Mesodermal cell (in vitro differentiated cells): ENCODE data around the gene RNF223.

Experiments used
- H3K27ac ChIP-seq: 2 replicates; pipeline ENCODE4 v1.7.0; 2013; ENCODE audit warnings: mild to moderate bottlenecking, low read depth, low read length, moderate library complexity; ENCODE audit not compliant: severe bottlenecking
- H3K36me3 ChIP-seq: 2 replicates; pipeline ENCODE4 v1.7.1; 2013; ENCODE audit warnings: mild to moderate bottlenecking, low read length, moderate library complexity; ENCODE audit not compliant: control insufficient read depth, insufficient read depth
- H3K4me1 ChIP-seq: one replicate; pipeline ENCODE4 v1.7.1; 2013; ENCODE audit warnings: mild to moderate bottlenecking, low read length; ENCODE audit not compliant: insufficient read depth, control insufficient read depth, poor library complexity, severe bottlenecking
- H3K4me3 ChIP-seq: 2 replicates; pipeline ENCODE4 v1.7.0; 2013; ENCODE audit warnings: low read length, control low read depth, mild to moderate bottlenecking; ENCODE audit not compliant: insufficient read depth, poor library complexity, severe bottlenecking; ENCODE audit errors: extremely low read depth
- H3K9me3 ChIP-seq: 2 replicates; pipeline ENCODE4 v1.7.1; 2013; ENCODE audit warnings: mild to moderate bottlenecking, low read length, moderate library complexity; ENCODE audit not compliant: control insufficient read depth
- WGBS, 2 experiments: methylation state at CpG; one replicate each; pipeline ENCODE4 v1.1.5; 2013; ENCODE audit warnings: missing lambda C conversion rate in 2 of 2; ENCODE audit not compliant: insufficient coverage in 2 of 2; 5-methylcytosine and 5-hydroxymethylcytosine counted together

Gene RNF223

GRCh38 chr1:1054971-1055370, 19.1 kb downstream of the RNF223 start:
- 89 to 91% methylated on average over 18 to 23 of the region's 23 CpGs for WGBS, 2 experiments
- H3K36me3 ChIP-seq = peaks cover 29% of the 10 kb centered on the region
- H3K27ac ChIP-seq = no peak overlapping the region
- H3K4me3 ChIP-seq = no peak overlapping the region
- H3K4me1 ChIP-seq = peaks cover 7% of the 10 kb centered on the region
- no peaks in the 10 kb centered on the region for H3K9me3 ChIP-seq

DNA sequence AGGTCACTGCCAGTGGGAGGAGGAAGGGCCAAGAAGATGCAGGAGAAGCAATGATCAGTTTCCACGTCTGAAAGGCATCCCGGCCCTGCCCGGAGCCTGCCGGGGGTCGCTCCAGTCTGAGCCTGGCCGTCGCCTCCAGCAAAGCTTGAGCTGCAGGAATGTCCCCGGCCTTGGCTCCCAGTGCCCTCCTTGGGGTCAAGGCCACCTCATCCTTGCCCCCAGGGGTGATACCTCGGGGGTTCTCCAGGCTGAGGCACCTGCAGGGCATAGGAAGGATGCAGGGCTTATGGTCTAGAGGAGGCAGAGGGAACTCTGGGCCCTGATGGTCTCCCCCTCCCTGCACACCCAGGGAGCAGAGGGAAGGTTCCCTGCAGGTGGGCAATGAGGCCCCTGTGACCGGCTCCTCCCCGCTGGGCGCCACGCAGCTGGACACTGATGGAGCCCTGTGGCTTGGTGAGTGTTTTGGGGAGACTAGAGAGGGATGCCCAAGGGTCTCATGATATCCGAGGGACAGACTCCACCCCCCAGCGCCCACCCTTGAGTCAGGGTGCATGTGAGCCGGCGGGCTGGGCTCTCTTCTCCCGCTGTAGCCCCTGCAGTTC, 19.9 kb downstream of the RNF223 start:
- H3K36me3 ChIP-seq = peaks cover 29% of the 10 kb centered on the region
- H3K9me3 ChIP-seq = no peaks in the 10 kb centered on the region
- WGBS, 2 experiments = 93 to 94% methylated on average over 14 of the region's 18 CpGs
- no peak overlapping the region for H3K4me3 ChIP-seq
- H3K27ac ChIP-seq = no peak overlapping the region
- H3K4me1 ChIP-seq = peaks cover 6% of the 10 kb centered on the region

DNA sequence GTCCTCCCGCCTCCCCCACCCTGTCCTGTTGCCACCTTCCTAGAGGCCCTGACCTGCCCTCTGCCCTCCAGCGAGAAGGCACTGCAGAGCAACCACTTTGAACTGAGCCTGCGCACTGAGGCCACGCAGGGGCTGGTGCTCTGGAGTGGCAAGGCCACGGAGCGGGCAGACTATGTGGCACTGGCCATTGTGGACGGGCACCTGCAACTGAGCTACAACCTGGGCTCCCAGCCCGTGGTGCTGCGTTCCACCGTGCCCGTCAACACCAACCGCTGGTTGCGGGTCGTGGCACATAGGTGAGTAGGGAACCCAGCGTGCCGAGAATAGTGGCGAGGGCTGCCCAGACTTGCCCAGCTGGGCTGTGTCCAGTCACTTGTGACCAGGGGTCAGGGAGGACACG, 20.4 kb downstream of the RNF223 start:
- no peaks in the 10 kb centered on the region for H3K9me3 ChIP-seq
- no peak overlapping the region for H3K27ac ChIP-seq
- peaks cover 6% of the 10 kb centered on the region for H3K4me1 ChIP-seq
- H3K4me3 ChIP-seq = no peak overlapping the region
- H3K36me3 ChIP-seq = peaks cover 29% of the 10 kb centered on the region
- WGBS, 2 experiments = 98% methylated on average over 17 to 18 of the region's 18 CpGs

DNA sequence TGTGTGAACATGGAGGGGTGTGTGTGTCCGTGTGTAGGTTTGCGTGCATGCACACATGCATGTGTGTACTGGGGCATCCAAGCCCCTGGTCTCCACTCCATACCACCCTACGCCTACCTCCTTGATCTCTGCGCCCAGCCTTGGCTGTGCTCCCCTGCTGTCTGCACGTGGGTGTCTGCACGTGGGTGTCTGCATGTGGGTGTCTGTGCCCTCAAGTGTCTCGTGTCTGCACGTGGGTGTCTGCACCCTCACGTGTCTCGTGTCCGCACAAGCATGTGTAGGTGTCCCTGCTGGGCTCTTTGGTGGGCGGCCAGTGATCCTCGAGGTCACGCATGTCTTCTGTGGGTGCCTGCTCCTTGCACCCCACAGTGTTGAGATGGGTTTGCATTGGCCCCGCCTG, 21.1 kb downstream of the RNF223 start:
- Histone ChIP-seq H3K4me1 (no peaks in the 10 kb centered on the region), H3K36me3 (peaks cover 29% of the 10 kb centered on the region), H3K27ac (no peak overlapping the region), H3K9me3 (no peaks in the 10 kb centered on the region), H3K4me3 (no peak overlapping the region)
- WGBS, 2 experiments = 96 to 98% methylated on average over 13 to 15 of the region's 15 CpGs

GRCh38 chr1:1052003-1052840, 21.9 kb downstream of the RNF223 start:
- Histone ChIP-seq H3K4me3 (no peak overlapping the region), H3K4me1 (no peaks in the 10 kb centered on the region), H3K27ac (no peak overlapping the region), H3K9me3 (no peaks in the 10 kb centered on the region), H3K36me3 (peaks cover 34% of the 10 kb centered on the region)
- 95 to 96% methylated on average over 24 to 29 of the region's 29 CpGs for WGBS, 2 experiments

DNA sequence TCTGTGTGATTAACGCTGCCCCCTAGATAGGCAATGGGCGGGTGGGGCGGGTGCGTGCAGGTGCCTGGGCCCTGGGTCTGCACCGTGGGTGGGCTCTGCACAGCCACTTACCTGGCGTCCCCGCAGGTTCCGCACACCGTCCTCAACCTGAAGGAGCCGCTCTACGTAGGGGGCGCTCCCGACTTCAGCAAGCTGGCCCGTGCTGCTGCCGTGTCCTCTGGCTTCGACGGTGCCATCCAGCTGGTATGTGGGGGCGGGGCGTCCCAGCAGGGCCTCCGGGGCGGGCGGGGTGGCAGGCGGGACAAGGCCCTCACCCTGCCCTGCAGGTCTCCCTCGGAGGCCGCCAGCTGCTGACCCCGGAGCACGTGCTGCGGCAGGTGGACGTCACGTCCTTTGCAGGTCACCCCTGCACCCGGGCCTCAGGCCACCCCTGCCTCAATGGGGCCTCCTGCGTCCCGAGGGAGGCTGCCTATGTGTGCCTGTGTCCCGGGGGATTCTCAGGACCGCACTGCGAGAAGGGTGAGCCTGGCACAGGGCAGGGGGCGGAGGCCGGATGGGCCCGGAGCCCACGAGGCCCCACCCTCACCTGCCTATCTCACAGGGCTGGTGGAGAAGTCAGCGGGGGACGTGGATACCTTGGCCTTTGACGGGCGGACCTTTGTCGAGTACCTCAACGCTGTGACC, 22.8 kb downstream of the RNF223 start:
- 94 to 95% methylated on average over 37 to 44 of the region's 46 CpGs for WGBS, 2 experiments
- no peak overlapping the region for H3K4me3 ChIP-seq
- no peaks in the 10 kb centered on the region for H3K4me1 ChIP-seq
- H3K9me3 ChIP-seq = no peaks in the 10 kb centered on the region
- peaks cover 43% of the 10 kb centered on the region for H3K36me3 ChIP-seq
- no peak overlapping the region for H3K27ac ChIP-seq

- no peak overlapping the region for H3K4me3 ChIP-seq
- H3K36me3 ChIP-seq = peaks cover 50% of the 10 kb centered on the region
- H3K4me1 ChIP-seq = no peaks in the 10 kb centered on the region
- 98% methylated on average over 28 to 32 of the region's 32 CpGs for WGBS, 2 experiments
- no peaks in the 10 kb centered on the region for H3K9me3 ChIP-seq
- H3K27ac ChIP-seq = no peak overlapping the region
Observed at GRCh38 chr1:1050577-1051052, 23.5 kb downstream of the RNF223 start.

DNA sequence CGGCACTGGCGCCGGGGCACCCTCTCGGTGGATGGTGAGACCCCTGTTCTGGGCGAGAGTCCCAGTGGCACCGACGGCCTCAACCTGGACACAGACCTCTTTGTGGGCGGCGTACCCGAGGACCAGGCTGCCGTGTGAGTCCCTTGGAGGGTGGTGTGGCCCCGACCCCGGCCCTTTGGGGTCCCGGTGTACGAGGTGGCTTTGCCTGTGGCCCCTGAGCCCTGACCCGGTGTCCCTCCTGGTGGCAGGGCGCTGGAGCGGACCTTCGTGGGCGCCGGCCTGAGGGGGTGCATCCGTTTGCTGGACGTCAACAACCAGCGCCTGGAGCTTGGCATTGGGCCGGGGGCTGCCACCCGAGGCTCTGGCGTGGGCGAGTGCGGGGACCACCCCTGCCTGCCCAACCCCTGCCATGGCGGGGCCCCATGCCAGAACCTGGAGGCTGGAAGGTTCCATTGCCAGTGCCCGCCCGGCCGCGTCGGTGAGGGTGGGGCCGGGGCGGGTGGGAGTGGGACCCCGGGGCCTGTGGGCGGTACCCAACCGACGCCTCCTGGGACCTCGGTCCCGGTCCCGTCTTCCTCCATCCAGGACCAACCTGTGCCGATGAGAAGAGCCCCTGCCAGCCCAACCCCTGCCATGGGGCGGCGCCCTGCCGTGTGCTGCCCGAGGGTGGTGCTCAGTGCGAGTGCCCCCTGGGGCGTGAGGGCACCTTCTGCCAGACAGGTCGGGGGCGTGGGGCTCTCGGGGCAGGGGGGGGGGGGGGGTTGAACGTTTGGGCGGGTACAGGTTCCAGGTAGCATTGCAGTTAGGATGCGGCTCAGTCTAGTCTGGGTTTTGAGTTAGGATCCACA, 24.6 kb downstream of the RNF223 start:
- Histone ChIP-seq H3K9me3 (no peaks in the 10 kb centered on the region), H3K4me1 (no peaks in the 10 kb centered on the region), H3K36me3 (peaks cover 52% of the 10 kb centered on the region), H3K27ac (no peak overlapping the region), H3K4me3 (no peak overlapping the region)
- 96 to 98% methylated on average over 43 to 45 of the region's 57 CpGs for WGBS, 2 experiments

GRCh38 chr1:1048765-1049164, 25.3 kb downstream of the RNF223 start:
- 97 to 98% methylated on average over 9 to 15 of the region's 28 CpGs for WGBS, 2 experiments
- no peak overlapping the region for H3K4me3 ChIP-seq
- no peaks in the 10 kb centered on the region for H3K9me3 ChIP-seq
- H3K27ac ChIP-seq = no peak overlapping the region
- peaks cover 55% of the 10 kb centered on the region for H3K36me3 ChIP-seq
- H3K4me1 ChIP-seq = no peaks in the 10 kb centered on the region

GRCh38 chr1:1047963-1048362, 26.1 kb downstream of the RNF223 start:
- H3K36me3 ChIP-seq = peaks cover 58% of the 10 kb centered on the region
- 95 to 97% methylated on average over 17 to 20 of the region's 25 CpGs for WGBS, 2 experiments
- H3K4me1 ChIP-seq = no peaks in the 10 kb centered on the region
- H3K4me3 ChIP-seq = no peak overlapping the region
- H3K27ac ChIP-seq = no peak overlapping the region
- H3K9me3 ChIP-seq = no peaks in the 10 kb centered on the region
